HL-60 (cell line): Measurements from ENCODE around the gene ERBB4.

Experiments used
- DNase-seq, 2 experiments: peaks; one replicate each; pipeline ENCODE4 v3.0.0-alpha.2; 2010 to 2020; ENCODE audit warnings: low read depth in 1 of 2, low spot score in 1 of 2
- H3K27ac ChIP-seq: fragments of 250-450 bp; sonication (Bioruptor Pico); replicated peaks from 2 replicates; pipeline ENCODE4 v1.5.1; 2020; ENCODE audit warnings: mild to moderate bottlenecking, moderate library complexity
- H3K27me3 ChIP-seq: fragments of 250-450 bp; sonication (Bioruptor Pico); 2 replicates; pipeline ENCODE4 v1.5.1; 2021; ENCODE audit warnings: mild to moderate bottlenecking, moderate library complexity; ENCODE audit not compliant: insufficient read depth, poor library complexity, severe bottlenecking
- H3K4me3 ChIP-seq: replicated peaks from 2 replicates; pipeline ENCODE4 v1.5.1; 2011; ENCODE audit warnings: mild to moderate bottlenecking, control low read depth, low read length; ENCODE audit not compliant: insufficient read depth
- CTCF ChIP-seq: IDR thresholded peaks from one replicate; pipeline ENCODE4 v1.5.1; 2011; ENCODE audit warnings: low read length, control low read depth, inconsistent platforms; ENCODE audit not compliant: insufficient read depth
- GABPA ChIP-seq: IDR thresholded peaks from 2 replicates; pipeline ENCODE4 v1.6.1; 2012; ENCODE audit warnings: low read depth
- POLR2AphosphoS5 ChIP-seq: IDR thresholded peaks from 2 replicates; pipeline ENCODE4 v1.6.1; 2012; ENCODE audit warnings: low read depth
- SPI1 ChIP-seq: IDR thresholded peaks from 2 replicates; pipeline ENCODE4 v1.6.1; 2012; ENCODE audit warnings: low read depth, mild to moderate bottlenecking, borderline replicate concordance
- TF ChIP-seq, protein P1 (sequence below): IDR thresholded peaks from 2 replicates; pipeline ENCODE4 v1.6.1; 2012; ENCODE audit warnings: low read depth; ENCODE audit not compliant: insufficient replicate concordance

ERBB4 gene

DNA sequence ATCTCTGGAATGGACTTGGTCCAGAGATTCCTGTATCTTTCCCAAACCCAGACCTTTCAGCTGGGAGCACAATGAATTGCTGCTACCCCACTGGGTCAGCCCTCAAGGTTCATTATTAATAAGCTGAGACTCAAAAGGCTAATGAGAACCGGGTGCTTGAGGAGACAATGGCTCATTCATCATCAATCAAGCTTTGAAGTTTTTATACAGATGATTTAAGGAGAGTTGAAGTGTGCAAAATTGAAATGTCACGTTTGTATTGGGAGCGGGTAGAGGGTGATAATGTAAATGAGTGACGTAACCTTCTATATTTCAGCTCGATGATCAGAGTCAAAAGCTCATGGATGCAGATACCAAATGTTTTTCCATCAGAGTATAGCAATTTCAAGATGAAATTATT is 744.9 kb downstream of the ERBB4 start:
- DNase-seq: no peak
- H3K27me3 ChIP-seq: no peaks in the 10 kb centered on the region
- no peak overlapping the region for H3K4me3 ChIP-seq
- no peak for TF ChIP-seq POLR2AphosphoS5
- no peak for TF ChIP-seq CTCF
- no peak for TF ChIP-seq GABPA
- no peak for TF ChIP-seq SPI1
- TF ChIP-seq, protein P1, sequence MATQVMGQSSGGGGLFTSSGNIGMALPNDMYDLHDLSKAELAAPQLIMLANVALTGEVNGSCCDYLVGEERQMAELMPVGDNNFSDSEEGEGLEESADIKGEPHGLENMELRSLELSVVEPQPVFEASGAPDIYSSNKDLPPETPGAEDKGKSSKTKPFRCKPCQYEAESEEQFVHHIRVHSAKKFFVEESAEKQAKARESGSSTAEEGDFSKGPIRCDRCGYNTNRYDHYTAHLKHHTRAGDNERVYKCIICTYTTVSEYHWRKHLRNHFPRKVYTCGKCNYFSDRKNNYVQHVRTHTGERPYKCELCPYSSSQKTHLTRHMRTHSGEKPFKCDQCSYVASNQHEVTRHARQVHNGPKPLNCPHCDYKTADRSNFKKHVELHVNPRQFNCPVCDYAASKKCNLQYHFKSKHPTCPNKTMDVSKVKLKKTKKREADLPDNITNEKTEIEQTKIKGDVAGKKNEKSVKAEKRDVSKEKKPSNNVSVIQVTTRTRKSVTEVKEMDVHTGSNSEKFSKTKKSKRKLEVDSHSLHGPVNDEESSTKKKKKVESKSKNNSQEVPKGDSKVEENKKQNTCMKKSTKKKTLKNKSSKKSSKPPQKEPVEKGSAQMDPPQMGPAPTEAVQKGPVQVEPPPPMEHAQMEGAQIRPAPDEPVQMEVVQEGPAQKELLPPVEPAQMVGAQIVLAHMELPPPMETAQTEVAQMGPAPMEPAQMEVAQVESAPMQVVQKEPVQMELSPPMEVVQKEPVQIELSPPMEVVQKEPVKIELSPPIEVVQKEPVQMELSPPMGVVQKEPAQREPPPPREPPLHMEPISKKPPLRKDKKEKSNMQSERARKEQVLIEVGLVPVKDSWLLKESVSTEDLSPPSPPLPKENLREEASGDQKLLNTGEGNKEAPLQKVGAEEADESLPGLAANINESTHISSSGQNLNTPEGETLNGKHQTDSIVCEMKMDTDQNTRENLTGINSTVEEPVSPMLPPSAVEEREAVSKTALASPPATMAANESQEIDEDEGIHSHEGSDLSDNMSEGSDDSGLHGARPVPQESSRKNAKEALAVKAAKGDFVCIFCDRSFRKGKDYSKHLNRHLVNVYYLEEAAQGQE: no peak
- H3K27ac ChIP-seq: no peak overlapping the region

GRCh38 chr2:211789982-211790381 is 748.6 kb downstream of the ERBB4 start:
- no peak for DNase-seq
- no peak for TF ChIP-seq CTCF
- no peak for TF ChIP-seq GABPA
- TF ChIP-seq, protein P1: no peak
- TF ChIP-seq SPI1: no peak
- TF ChIP-seq POLR2AphosphoS5: no peak
- Histone ChIP-seq H3K4me3 (no peak overlapping the region), H3K27me3 (no peaks in the 10 kb centered on the region), H3K27ac (no peak overlapping the region)

GRCh38 chr2:211766689-211767088 is 771.9 kb downstream of the ERBB4 start:
- Histone ChIP-seq H3K27ac (no peak overlapping the region), H3K4me3 (no peak overlapping the region), H3K27me3 (no peaks in the 10 kb centered on the region)
- no peak for DNase-seq
- TF ChIP-seq CTCF (no peak), GABPA (no peak), SPI1 (no peak), POLR2AphosphoS5 (no peak)
- TF ChIP-seq, protein P1: no peak
